ENCODE results near the gene HBA2.

Gene HBA2

DNA sequence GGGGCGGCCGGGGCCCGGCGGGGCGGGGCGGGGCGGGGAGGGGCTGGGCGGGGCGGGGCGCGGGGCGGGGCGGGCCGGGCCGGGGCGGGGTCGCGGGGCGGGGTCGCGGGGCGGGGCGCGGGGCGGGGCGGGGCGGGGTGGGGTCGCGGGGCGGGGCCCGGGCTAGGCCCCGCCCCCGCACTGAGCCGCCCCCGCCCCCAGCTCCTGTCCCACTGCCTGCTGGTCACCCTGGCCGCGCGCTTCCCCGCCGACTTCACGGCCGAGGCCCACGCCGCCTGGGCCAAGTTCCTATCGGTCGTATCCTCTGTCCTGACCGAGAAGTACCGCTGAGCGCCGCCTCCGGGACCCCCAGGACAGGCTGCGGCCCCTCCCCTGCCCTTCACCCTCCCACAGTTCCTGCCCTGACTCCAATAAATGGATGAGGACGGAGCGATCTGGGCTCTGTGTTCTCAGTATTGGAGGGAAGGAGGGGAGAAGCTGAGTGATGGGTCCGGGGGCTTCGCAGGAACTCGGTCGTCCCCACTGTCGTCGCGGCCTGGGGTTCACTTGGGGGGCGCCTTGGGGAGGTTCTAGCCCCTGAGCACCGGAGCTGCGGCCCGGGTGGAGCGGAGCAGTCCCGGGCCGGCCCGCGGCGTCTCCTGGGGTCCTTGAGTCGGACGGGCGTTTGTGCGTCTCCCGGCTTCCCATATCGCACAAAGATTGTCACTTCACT is 7.7 kb upstream of the HBA2 start:
- H4K20me1 ChIP-seq (ENCODE audit: low read depth, low read length), result no peaks in the 10 kb centered on the region
- H2AFZ ChIP-seq (ENCODE audit: low read depth, low read length, severe bottlenecking), result no peak overlapping the region
- no peak overlapping the region for H3K4me3 ChIP-seq (ENCODE audit: insufficient read depth, low read length, poor library complexity, severe bottlenecking)
- H3K27ac ChIP-seq (ENCODE audit: low read depth, low read length), result no peak overlapping the region
- no peaks in the 10 kb centered on the region for H3K9me2 ChIP-seq (replicated peaks; ENCODE audit: insufficient read depth, low read length)
- H3F3A ChIP-seq (ENCODE audit: insufficient read depth), result no peaks in the 10 kb centered on the region
- H3K36me3 ChIP-seq (ENCODE audit: low read length), result no peaks in the 10 kb centered on the region
- no peaks in the 10 kb centered on the region for H3K79me2 ChIP-seq (ENCODE audit: insufficient read depth, low read length)
- H3K27me3 ChIP-seq (ENCODE audit: low read length), result no peaks in the 10 kb centered on the region
- no peak for TF ChIP-seq EZH2phosphoT487 (conservative IDR thresholded peaks at IDR 0.05; ENCODE audit: low read length)
- TF ChIP-seq, protein P1, sequence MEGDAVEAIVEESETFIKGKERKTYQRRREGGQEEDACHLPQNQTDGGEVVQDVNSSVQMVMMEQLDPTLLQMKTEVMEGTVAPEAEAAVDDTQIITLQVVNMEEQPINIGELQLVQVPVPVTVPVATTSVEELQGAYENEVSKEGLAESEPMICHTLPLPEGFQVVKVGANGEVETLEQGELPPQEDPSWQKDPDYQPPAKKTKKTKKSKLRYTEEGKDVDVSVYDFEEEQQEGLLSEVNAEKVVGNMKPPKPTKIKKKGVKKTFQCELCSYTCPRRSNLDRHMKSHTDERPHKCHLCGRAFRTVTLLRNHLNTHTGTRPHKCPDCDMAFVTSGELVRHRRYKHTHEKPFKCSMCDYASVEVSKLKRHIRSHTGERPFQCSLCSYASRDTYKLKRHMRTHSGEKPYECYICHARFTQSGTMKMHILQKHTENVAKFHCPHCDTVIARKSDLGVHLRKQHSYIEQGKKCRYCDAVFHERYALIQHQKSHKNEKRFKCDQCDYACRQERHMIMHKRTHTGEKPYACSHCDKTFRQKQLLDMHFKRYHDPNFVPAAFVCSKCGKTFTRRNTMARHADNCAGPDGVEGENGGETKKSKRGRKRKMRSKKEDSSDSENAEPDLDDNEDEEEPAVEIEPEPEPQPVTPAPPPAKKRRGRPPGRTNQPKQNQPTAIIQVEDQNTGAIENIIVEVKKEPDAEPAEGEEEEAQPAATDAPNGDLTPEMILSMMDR (IDR thresholded peaks at IDR 0.05; ENCODE audit: insufficient read depth, low read length, poor library complexity, severe bottlenecking), result no peak
- H3K9me3 ChIP-seq (ENCODE audit: insufficient read depth, low read length), result no peaks in the 10 kb centered on the region
- H3K9ac ChIP-seq (ENCODE audit: low read length), result no peak overlapping the region
- no peak overlapping the region for H3K4me2 ChIP-seq (ENCODE audit: low read depth, low read length, poor library complexity, severe bottlenecking)

DNA sequence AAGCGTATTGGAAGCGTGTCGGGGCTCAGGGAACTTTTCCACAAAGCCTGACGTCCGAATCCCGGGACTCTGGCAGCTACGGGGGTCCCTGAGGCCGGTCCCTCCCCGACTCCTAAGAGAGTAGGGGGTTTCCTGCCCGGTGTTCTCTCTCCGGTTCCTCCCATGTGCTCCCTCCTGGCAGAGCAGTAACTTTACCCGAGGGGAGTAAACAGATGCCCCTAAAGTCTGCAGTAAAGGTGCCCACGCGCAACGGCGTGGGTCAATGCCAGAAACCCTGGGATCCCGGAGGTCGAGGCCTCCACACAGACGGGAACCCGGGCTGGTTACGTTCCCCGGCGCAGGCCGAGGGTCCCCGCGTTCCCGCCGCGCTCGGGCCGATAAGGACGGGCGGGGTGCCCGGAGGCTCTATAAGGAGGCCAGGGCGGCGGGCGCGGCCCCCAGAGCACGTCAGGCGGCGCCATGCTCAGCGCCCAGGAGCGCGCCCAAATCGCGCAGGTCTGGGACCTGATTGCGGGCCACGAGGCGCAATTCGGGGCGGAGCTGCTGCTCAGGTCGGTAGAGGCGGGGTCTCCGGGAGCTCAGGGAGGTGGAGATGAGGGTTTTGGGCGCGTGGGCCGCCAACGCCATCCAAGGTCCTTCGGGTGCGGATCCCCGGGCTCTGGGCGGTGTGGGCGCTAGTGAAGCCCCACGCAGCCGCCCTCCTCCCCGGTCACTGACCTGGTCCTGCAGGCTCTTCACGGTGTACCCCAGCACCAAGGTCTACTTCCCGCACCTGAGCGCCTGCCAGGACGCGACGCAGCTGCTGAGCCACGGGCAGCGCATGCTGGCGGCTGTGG is 6.9 kb upstream of the HBA2 start, which contains the start of gene HBM:
TSS of gene HBM (plus strand) at position 440 of the 836 bp plus-strand sequence. CDS start at position 460, 20 bp downstream.
- Histone ChIP-seq H3K9me3 (ENCODE audit: insufficient read depth, low read length) (no peaks in the 10 kb centered on the region), H3K27ac (ENCODE audit: low read depth, low read length) (no peak within 1 kb of the TSS), H3K4me3 (ENCODE audit: insufficient read depth, low read length, poor library complexity, severe bottlenecking) (no peak within 1 kb of the TSS), H3K36me3 (ENCODE audit: low read length) (no peaks in the 10 kb centered on the region), H3F3A (ENCODE audit: insufficient read depth) (no peaks in the 10 kb centered on the region), H3K9me2 (replicated peaks; ENCODE audit: insufficient read depth, low read length) (no peaks in the 10 kb centered on the region), H3K9ac (ENCODE audit: low read length) (no peak within 1 kb of the TSS), H2AFZ (ENCODE audit: low read depth, low read length, severe bottlenecking) (no peak within 1 kb of the TSS), H3K27me3 (ENCODE audit: low read length) (no peaks in the 10 kb centered on the region), H3K4me2 (ENCODE audit: low read depth, low read length, poor library complexity, severe bottlenecking) (no peak within 1 kb of the TSS), H4K20me1 (ENCODE audit: low read depth, low read length) (no peaks in the 10 kb centered on the region), H3K79me2 (ENCODE audit: insufficient read depth, low read length) (no peaks in the 10 kb centered on the region)
- no peak for TF ChIP-seq EZH2phosphoT487 (conservative IDR thresholded peaks at IDR 0.05; ENCODE audit: low read length)
- TF ChIP-seq, protein P1 (IDR thresholded peaks at IDR 0.05; ENCODE audit: insufficient read depth, low read length, poor library complexity, severe bottlenecking), result no peak

DNA sequence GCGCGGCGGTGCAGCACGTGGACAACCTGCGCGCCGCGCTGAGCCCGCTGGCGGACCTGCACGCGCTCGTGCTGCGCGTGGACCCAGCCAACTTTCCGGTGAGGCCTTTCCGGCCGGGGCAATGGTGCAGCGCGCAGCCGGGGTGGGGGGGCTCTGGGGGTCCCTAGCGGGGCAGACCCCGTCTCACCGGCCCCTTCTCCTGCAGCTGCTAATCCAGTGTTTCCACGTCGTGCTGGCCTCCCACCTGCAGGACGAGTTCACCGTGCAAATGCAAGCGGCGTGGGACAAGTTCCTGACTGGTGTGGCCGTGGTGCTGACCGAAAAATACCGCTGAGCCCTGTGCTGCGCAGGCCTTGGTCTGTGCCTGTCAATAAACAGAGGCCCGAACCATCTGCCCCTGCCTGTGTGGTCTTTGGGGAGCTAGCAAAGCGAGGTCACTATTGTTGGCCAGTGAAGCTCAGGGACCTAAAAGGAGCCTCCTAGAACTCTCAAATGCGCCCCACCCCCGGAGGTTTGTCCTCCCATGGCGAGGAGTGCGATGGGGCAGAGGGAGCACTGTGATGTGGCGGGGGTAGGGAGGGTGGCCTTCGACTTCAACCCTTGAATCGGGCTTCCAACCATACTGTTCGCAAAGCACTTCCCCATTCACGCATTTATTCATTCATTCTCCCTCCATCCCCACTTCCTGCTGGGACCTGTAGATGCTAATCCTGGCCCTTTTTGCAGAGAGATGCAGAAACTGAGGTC is 6.1 kb upstream of the HBA2 start:
- Histone ChIP-seq H3K27me3 (ENCODE audit: low read length) (no peaks in the 10 kb centered on the region), H3K9me2 (replicated peaks; ENCODE audit: insufficient read depth, low read length) (no peaks in the 10 kb centered on the region), H3K36me3 (ENCODE audit: low read length) (no peaks in the 10 kb centered on the region), H3K4me2 (ENCODE audit: low read depth, low read length, poor library complexity, severe bottlenecking) (no peak overlapping the region), H3K79me2 (ENCODE audit: insufficient read depth, low read length) (no peaks in the 10 kb centered on the region), H3K9ac (ENCODE audit: low read length) (no peak overlapping the region), H3K27ac (ENCODE audit: low read depth, low read length) (no peak overlapping the region), H3K4me3 (ENCODE audit: insufficient read depth, low read length, poor library complexity, severe bottlenecking) (no peak overlapping the region), H3K9me3 (ENCODE audit: insufficient read depth, low read length) (no peaks in the 10 kb centered on the region), H4K20me1 (ENCODE audit: low read depth, low read length) (no peaks in the 10 kb centered on the region), H2AFZ (ENCODE audit: low read depth, low read length, severe bottlenecking) (no peak overlapping the region), H3F3A (ENCODE audit: insufficient read depth) (no peaks in the 10 kb centered on the region)
- no peak for TF ChIP-seq EZH2phosphoT487 (conservative IDR thresholded peaks at IDR 0.05; ENCODE audit: low read length)
- TF ChIP-seq, protein P1 (IDR thresholded peaks at IDR 0.05; ENCODE audit: insufficient read depth, low read length, poor library complexity, severe bottlenecking), result no peak
